OCI-LY3 (cell line): Measurements from ENCODE around the gene ADAR.
"Not testable (repeated sequence)": the region's sequence is repeated elsewhere in the genome, so short reads cannot be mapped to it uniquely, and the experiment has no call there.

Experiments used
- H2AFZ ChIP-seq: fragments of 200-600, 300-600 bp; shearing (Covaris generic); 2 replicates; pipeline ENCODE4 v1.6.0; 2014; ENCODE audit warnings: antibody characterized with exemption, low read depth, low read length
- H3K27ac ChIP-seq: fragments of 200-600, 300-600 bp; sonication (generic); 2 replicates; pipeline ENCODE4 v1.5.1; 2014; ENCODE audit warnings: mild to moderate bottlenecking, low read length, moderate library complexity, mixed read lengths
- H3K27me3 ChIP-seq: fragments of 200-600, 300-600 bp; sonication (generic); 2 replicates; pipeline ENCODE4 v1.6.1; 2014; ENCODE audit warnings: low read depth, low read length, mixed read lengths
- H3K36me3 ChIP-seq: fragments of 200-600, 300-600 bp; sonication (generic); replicated peaks from 2 replicates; pipeline ENCODE3; 2014; ENCODE audit warnings: low read depth, low read length, mixed read lengths
- H3K4me1 ChIP-seq: fragments of 300-600, 200-600 bp; sonication (generic); 2 replicates; pipeline ENCODE4 v1.6.1; 2014; ENCODE audit warnings: low read length, mixed read lengths
- H3K4me2 ChIP-seq: fragments of 200-600, 300-600 bp; sonication (generic); 2 replicates; pipeline ENCODE4 v1.6.1; 2014; ENCODE audit warnings: low read length, mixed read lengths
- H3K4me3 ChIP-seq: fragments of 300-600, 200-600 bp; sonication (generic); 2 replicates; pipeline ENCODE4 v1.5.1; 2014; ENCODE audit warnings: antibody characterized with exemption, mild to moderate bottlenecking, low read length, moderate library complexity
- H3K79me2 ChIP-seq: fragments of 300-600, 200-600 bp; shearing (Covaris generic); 2 replicates; pipeline ENCODE4 v1.6.1; 2014; ENCODE audit warnings: mild to moderate bottlenecking, low read length, mixed read lengths
- H3K9ac ChIP-seq: fragments of 300-600, 200-600 bp; shearing (Covaris generic); 2 replicates; pipeline ENCODE4 v1.6.0; 2014; ENCODE audit warnings: mild to moderate bottlenecking, low read length, moderate library complexity
- H3K9me3 ChIP-seq: fragments of 200-600, 300-600 bp; shearing (Covaris generic); 2 replicates; pipeline ENCODE4 v1.6.1; 2014; ENCODE audit warnings: low read length, mixed read lengths; ENCODE audit not compliant: insufficient read depth
- H4K20me1 ChIP-seq: fragments of 200-600, 300-600 bp; sonication (generic); 2 replicates; pipeline ENCODE4 v1.6.1; 2016; ENCODE audit warnings: low read length, mixed read lengths; ENCODE audit not compliant: insufficient read depth
- CTCF ChIP-seq: fragments of 200-600, 300-600 bp; sonication (generic); IDR thresholded peaks from 2 replicates; pipeline ENCODE4 v1.5.1; 2014; ENCODE audit warnings: antibody characterized with exemption, low read length, low read depth
- EZH2phosphoT487 ChIP-seq: fragments of 200-600 bp; shearing (Covaris generic); IDR thresholded peaks from 2 replicates; pipeline ENCODE4 v1.6.1; 2018; ENCODE audit warnings: antibody characterized with exemption, mixed run types, low read depth

Gene ADAR

GRCh38 chr1:154607609-154608396, at the start of gene ADAR:
ADAR (minus strand) TSS chr1:154608186; CDS start chr1:154608006, 180 bp downstream.
- Histone ChIP-seq H3K9ac (peak within 1 kb of the TSS; percentile 83), H4K20me1 (peaks cover 58% of the 10 kb centered on the region), H2AFZ (peak within 1 kb of the TSS; percentile 28; the same call in 1 of the 2 replicates), H3K4me3 (peak within 1 kb of the TSS; percentile 79), H3K4me1 (peaks cover 23% of the 10 kb centered on the region), H3K9me3 (no peaks in the 10 kb centered on the region), H3K36me3 (peaks cover 21% of the 10 kb centered on the region), H3K27ac (peak within 1 kb of the TSS; percentile 80), H3K27me3 (no peaks in the 10 kb centered on the region), H3K4me2 (peak within 1 kb of the TSS; percentile 87), H3K79me2 (peaks cover 98% of the 10 kb centered on the region)
- TF ChIP-seq CTCF (peak; percentile 32), EZH2phosphoT487 (no peak)

DNA sequence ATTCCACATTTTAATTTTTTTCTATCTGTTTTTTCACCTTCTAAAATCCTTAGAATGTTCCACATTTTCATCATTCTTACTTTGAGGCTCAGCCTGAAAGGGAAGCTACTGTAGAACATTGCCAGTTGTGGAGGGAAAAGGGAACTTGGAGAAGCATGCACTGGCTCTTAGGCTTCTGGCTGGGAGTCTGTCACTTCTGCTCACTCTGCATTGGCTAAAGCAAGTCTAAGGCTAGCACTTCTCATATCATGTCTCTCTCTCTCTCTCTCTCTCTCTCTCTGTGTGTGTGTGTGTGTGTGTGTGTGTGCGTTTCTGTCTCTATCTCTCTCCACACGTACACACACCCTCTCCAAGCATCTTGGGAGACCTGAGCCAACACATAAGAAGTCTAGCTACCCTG, 49.6 kb upstream of the ADAR start:
- Histone ChIP-seq H3K36me3 (no peaks in the 10 kb centered on the region), H3K9ac (no peak overlapping the region), H3K4me2 (no peak overlapping the region), H3K9me3 (no peaks in the 10 kb centered on the region), H3K27ac (no peak overlapping the region), H4K20me1 (no peaks in the 10 kb centered on the region), H3K27me3 (peaks cover 42% of the 10 kb centered on the region), H3K4me1 (no peaks in the 10 kb centered on the region), H3K4me3 (no peak overlapping the region), H2AFZ (no peak overlapping the region), H3K79me2 (no peaks in the 10 kb centered on the region)
- TF ChIP-seq EZH2phosphoT487 (no peak), CTCF (no peak)

GRCh38 chr1:154652893-154653292, 44.9 kb upstream of the ADAR start:
- Histone ChIP-seq H3K4me3 (no peak overlapping the region), H2AFZ (no peak overlapping the region), H3K9ac (no peak overlapping the region), H4K20me1 (no peaks in the 10 kb centered on the region), H3K4me2 (no peak overlapping the region), H3K4me1 (peaks cover 5% of the 10 kb centered on the region), H3K79me2 (no peaks in the 10 kb centered on the region), H3K27ac (no peak overlapping the region), H3K27me3 (peaks cover 31% of the 10 kb centered on the region), H3K36me3 (no peaks in the 10 kb centered on the region), H3K9me3 (no peaks in the 10 kb centered on the region)
- TF ChIP-seq CTCF (no peak), EZH2phosphoT487 (no peak)

GRCh38 chr1:154644724-154645123, 36.7 kb upstream of the ADAR start:
- H3K27ac ChIP-seq, H3K4me3 ChIP-seq, H3K4me1 ChIP-seq, H3K27me3 ChIP-seq, H3K79me2 ChIP-seq, H2AFZ ChIP-seq, H3K9me3 ChIP-seq, H4K20me1 ChIP-seq, H3K4me2 ChIP-seq, H3K36me3 ChIP-seq, H3K9ac ChIP-seq: not testable (repeated sequence)
